CD1c-positive myeloid dendritic cell (primary cell): Measurements from ENCODE around the gene PPP3CA.
A peak's percentile ranks its signal among the peaks of the same experiment; 100 is the strongest.

Source experiments
- DNase-seq: peaks from one replicate; pipeline ENCODE4 v3.0.0-alpha.2; 2016; ENCODE audit errors: extremely low spot score

The PPP3CA gene

GRCh38 chr4:101331017-101331416 lies 16.3 kb downstream of the PPP3CA start:
- DNase-seq, result no peak

DNA sequence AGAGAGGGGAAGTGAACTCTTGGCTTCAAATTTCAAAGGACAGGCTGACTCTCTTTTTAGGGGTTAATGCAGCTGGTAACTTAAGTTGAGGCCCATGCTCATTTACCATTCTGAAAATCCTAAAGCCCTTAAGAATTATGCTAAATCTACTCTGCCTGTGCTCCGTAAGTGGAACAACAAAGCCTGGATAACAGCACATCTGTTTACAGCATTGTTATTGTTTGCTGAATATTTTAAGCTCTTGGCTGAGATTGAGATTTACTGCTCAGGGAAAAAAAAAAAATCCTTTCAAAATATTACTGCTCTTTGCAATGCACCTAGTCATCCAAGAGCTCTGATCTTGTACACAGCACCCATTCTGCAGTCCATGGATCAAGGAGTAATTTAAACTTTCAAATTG lies 17.7 kb downstream of the PPP3CA start:
- no peak for DNase-seq

DNA sequence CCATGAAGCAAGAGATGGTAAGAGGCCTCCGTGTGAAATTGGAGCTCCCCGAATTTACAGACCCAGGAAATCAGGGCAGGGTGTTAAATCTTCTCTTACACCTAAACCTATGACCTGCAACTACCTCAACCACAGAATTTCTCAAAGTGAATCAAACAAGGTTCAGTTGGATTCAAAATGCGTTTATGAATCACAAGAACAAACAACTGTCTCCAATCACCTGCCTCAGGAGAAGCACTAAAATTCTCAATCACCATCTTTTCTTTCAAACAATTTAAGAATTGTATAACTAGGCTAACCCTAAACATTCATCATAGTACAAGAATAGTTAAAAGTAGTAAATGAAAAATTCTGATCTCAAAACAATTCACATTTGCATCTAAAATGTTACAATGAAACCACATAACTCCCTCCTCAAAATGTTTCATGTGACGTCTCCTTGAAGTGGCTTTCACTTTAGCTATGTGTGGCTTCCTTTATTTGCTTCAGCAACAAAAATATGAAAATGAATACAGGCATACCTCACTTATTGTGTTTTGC lies 19.2 kb downstream of the PPP3CA start:
- DNase-seq, result peak; percentile 7

DNA sequence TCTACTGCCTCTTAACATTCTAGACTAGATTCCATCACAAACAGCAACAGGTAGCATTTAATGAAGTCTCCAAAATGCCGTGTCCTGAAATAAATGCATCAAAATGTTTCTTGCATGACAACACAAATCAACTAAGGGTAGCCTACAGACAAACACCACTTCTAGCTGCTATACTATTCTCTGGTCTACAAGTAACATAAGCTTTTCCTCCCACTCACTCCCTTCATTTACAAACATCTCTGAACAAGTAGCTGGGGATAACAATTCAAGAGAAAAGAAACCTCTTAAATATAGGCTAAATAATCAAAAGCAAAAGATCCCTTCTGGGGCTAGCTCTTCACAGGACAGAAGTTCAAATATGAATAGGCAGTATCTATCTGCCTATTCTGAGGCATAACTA lies 20.8 kb downstream of the PPP3CA start:
- DNase-seq, result no peak

DNA sequence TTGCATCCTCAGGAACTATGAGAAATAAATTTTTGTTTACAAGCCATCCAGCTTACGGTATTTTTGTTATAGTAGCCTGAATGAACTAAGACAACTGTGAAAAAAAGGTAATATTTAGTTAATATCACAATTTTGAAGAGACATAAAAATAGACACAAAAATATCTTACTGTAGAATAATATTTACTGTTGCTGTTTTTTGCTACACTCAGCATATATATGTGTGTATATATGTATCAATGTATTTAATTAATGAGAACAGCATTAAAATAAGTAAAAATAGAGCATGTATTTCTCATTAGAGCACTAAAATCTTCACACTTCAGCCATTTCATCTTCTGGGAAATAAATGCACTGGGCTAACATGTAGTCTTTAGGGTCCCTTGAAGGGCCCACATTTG lies 24.6 kb downstream of the PPP3CA start:
- no peak for DNase-seq

- DNase-seq, result no peak
Measured at GRCh38 chr4:101321481-101322042, 25.8 kb downstream of the PPP3CA start.

DNA sequence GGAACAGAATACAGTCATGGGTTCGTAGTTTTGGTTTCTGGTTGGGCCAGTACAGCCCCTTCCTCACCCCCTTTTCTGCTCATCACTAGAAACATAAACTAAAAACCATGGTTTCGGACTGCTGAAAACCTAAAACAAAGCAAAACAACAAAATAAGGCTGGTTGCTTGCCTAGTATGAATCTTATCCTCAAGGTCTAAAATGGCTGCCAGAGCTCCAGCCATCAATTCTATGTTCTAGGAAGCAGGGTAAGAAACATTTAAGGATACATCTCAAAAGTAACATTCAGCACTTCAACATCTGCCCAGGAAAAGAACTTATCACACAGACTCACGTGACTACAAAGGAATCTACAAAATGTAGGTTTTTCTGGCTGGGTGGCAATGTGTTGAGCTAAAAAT lies 31.5 kb downstream of the PPP3CA start:
- no peak for DNase-seq

- DNase-seq, result no peak
Measured at GRCh38 chr4:101315041-101315440, 32.3 kb downstream of the PPP3CA start.

DNA sequence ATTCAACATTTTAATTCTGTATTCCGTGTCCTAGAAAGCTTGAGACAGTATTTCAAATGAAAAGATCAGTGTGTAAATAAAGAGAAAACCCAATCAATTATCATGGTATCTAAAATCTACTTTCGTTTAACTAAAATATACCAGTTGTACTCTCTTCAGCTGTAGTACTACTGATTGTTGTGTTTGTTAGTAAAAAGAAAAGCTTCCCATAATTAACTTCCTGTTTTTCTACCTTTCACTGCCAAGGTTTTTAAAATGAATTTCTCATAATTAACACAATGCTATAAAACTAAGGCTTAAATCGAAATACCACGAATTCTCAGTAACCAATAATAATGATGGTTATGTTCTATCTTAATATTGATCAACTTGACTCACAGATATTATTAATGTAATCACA lies 37.4 kb downstream of the PPP3CA start:
- DNase-seq, result no peak

- DNase-seq, result no peak
Measured at GRCh38 chr4:101307899-101308298, 39.4 kb downstream of the PPP3CA start.

GRCh38 chr4:101306764-101307615 lies 40.3 kb downstream of the PPP3CA start:
- no peak for DNase-seq

DNA sequence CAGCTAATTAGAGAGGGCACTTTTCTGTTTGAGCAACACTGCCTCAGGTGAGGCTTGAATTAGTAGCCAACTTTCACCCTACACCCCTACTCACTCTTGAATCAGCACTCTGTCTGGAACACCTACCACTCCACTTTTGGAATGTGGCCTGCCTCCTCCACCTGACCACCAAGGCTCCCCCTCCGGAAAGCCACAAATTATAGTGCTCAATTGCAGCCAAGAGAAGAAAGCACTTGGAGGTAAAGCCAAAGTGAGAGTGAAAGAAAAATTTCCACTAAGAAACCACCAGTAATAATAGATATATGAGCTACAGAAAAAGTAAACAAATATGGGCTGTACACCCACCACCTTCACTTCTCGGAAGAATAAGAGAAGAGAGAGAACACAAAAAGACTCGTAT lies 41.1 kb downstream of the PPP3CA start:
- no peak for DNase-seq

GRCh38 chr4:101304916-101305315 lies 42.4 kb downstream of the PPP3CA start:
- DNase-seq, result no peak

- DNase-seq, result no peak
Measured at GRCh38 chr4:101299899-101300540, 47.3 kb downstream of the PPP3CA start.

GRCh38 chr4:101299021-101299420 lies 48.3 kb downstream of the PPP3CA start:
- DNase-seq, result no peak

DNA sequence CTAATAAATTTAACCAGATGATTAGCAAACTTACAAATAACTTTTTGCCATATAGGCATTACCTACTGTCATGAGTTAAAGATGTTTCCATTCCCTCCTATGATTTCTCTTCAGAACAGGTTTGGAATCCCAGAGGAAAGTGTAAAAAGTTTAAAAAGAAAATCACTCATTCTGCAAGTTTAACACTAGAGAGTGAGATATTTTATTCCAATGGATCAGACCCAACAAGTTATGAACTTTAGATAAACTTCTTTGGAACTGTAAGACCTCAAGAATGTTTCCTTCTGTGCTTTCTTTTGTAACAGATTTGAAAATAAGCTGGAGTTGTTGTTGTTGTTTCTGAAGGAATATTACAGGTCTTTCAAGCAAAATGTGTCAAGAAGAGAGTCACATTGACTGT lies 51.6 kb downstream of the PPP3CA start:
- no peak for DNase-seq

- DNase-seq, result no peak
Measured at GRCh38 chr4:101294597-101294996, 52.7 kb downstream of the PPP3CA start.

GRCh38 chr4:101292901-101293300 lies 54.4 kb downstream of the PPP3CA start:
- DNase-seq, result no peak

- DNase-seq, result no peak
Measured at GRCh38 chr4:101292214-101292613, 55.1 kb downstream of the PPP3CA start.

DNA sequence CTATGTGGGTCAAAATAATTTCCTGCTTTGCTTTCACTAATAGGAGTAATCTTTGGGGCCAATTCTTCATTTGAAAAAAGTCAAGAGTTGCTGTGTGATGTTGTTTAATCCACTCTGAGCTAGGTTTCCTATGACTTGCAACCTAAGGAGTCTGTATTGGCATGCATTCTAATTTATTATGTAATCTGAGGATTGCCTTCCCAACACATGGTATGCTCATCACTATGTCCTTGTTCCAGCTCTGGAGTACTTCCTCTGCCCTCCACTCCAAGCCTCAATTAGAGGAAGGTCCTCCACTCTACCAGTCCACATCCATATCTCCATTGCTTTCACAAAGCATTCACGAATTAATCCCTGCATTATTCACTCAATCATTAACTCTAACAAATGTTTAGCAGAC lies 56.1 kb downstream of the PPP3CA start:
- no peak for DNase-seq

- no peak for DNase-seq
Measured at GRCh38 chr4:101290654-101291053, 56.7 kb downstream of the PPP3CA start.

GRCh38 chr4:101289306-101289705 lies 58.0 kb downstream of the PPP3CA start:
- peak; percentile 10 for DNase-seq
